Measurements from ENCODE around the gene LYRM4. TPM values are rescaled to one million over a fixed set of nuclear protein-coding genes. Genes with fewer than 3 reads are reported as not detected.

LYRM4 gene
- total and polyA plus RNA-seq, 12 donors, result 18.3 to 33.0 (median 24.5) TPM

DNA sequence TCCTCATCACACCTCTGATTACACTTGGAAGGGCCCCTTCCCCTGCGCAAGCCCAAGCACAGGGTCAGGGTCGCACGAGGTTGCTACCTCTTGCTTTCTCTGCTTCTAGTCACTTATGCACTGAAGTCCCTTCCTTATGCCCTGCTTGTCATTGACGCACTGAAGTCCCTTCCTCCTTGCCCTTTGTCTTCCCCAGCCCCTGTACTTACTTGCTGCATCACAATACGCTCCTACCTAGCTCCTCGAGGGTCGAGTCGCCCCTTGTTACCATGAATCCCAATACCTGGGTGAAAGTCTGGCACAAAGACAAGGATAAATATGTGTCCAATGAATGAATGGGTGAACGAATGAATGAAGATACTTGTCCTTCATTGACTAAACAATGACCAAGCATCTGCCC, 75.9 kb downstream of the LYRM4 start:
- WGBS, 2 donors, result 93 to 96% methylated on average over 9 of the region's 9 CpGs
- DNase-seq (no peak), ATAC-seq (no peak)
- H3K4me3 ChIP-seq, result no peak overlapping the region
- H3K36me3 ChIP-seq, result no peaks in the 10 kb centered on the region
- H3K4me1 ChIP-seq, result peaks cover 0 to 2% (median 0%) of the 10 kb centered on the region in 9 donors
- H3K27me3 ChIP-seq, result no peaks in the 10 kb centered on the region
- intact Hi-C loops (cut with DNase I), result no loop called here
- TF ChIP-seq, protein P1, sequence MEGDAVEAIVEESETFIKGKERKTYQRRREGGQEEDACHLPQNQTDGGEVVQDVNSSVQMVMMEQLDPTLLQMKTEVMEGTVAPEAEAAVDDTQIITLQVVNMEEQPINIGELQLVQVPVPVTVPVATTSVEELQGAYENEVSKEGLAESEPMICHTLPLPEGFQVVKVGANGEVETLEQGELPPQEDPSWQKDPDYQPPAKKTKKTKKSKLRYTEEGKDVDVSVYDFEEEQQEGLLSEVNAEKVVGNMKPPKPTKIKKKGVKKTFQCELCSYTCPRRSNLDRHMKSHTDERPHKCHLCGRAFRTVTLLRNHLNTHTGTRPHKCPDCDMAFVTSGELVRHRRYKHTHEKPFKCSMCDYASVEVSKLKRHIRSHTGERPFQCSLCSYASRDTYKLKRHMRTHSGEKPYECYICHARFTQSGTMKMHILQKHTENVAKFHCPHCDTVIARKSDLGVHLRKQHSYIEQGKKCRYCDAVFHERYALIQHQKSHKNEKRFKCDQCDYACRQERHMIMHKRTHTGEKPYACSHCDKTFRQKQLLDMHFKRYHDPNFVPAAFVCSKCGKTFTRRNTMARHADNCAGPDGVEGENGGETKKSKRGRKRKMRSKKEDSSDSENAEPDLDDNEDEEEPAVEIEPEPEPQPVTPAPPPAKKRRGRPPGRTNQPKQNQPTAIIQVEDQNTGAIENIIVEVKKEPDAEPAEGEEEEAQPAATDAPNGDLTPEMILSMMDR (IDR thresholded peaks at IDR 0.05), result no peak
- H3K27ac ChIP-seq, result no peak overlapping the region
- no peaks in the 10 kb centered on the region for H3K9me3 ChIP-seq

DNA sequence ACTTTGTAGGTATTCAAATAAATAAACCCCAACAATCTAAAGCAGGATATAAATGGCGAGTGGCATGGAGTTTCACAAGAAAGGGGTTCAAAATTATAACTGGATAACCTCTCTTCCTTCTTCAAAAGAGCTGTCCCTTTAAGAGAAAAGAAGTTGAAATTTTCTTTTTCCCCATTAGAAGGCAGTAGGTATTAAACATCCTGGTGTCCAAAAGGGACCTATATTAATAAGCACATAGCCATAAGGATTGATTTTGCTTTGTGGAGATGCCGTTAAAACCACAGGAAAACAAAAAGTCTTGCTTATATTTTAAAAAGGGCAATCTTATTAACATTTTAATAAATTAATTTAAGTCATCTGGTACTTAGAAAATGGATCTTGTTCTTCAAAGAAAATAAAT, 76.5 kb downstream of the LYRM4 start:
- Histone ChIP-seq H3K4me3 (no peak overlapping the region), H3K4me1 (no peaks in the 10 kb centered on the region), H3K36me3 (no peaks in the 10 kb centered on the region), H3K27ac (no peak overlapping the region), H3K27me3 (no peaks in the 10 kb centered on the region), H3K9me3 (no peaks in the 10 kb centered on the region)
- 71 to 73% methylated on average over 2 of the region's 2 CpGs for WGBS, 2 donors
- ATAC-seq (no peak), DNase-seq (no peak)
- intact Hi-C loops (cut with DNase I), result no loop called here
- TF ChIP-seq, protein P1 (IDR thresholded peaks at IDR 0.05), result peak in 1 of 9 donors; percentile 11

DNA sequence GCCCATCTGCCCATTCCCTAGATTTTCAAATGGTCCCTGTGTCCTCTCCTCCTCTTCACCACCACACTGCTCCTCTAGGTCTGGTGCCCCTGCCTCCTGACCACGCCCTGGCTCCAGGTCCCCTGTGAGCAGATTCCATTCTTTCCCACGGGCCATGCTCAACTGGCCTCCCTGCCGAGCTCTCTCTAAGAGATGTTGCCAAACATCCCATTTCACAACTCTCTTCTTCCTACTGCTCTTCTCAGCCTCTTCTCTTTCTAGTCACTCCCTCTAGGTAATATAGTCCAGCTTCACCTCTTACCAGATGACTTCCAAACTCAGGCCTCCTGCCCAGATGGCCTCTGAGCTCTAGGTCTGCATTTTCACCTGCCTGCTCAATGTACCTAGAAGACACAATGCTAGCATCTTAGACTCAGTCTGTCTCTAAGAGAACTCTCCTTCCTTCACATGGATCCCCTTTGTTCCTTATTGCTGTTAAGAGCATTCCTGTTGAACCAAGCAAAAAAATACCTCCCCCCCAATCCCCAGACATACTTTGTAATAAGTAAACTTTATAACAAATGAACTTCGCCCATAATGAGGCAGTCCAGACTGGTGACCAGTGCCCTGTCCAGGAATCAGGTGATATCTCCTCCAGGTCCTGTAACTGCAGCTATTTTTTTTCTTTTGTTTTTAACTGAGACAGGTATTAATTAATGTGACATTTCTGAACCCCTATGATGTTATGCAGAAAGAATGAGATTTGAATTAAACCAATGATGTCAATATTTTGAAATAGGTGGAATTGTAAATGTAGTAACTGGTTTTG, 79.0 kb downstream of the LYRM4 start:
- H3K9me3 ChIP-seq, result no peaks in the 10 kb centered on the region
- no peaks in the 10 kb centered on the region for H3K4me1 ChIP-seq
- 75 to 86% methylated on average over 4 of the region's 4 CpGs for WGBS, 2 donors
- H3K27ac ChIP-seq, result no peak overlapping the region
- H3K36me3 ChIP-seq, result no peaks in the 10 kb centered on the region
- TF ChIP-seq, protein P1 (IDR thresholded peaks at IDR 0.05), result no peak
- no peaks in the 10 kb centered on the region for H3K27me3 ChIP-seq
- no peak for ATAC-seq
- intact Hi-C loops (cut with DNase I), result no loop called here
- DNase-seq, result no peak
- no peak overlapping the region for H3K4me3 ChIP-seq

DNA sequence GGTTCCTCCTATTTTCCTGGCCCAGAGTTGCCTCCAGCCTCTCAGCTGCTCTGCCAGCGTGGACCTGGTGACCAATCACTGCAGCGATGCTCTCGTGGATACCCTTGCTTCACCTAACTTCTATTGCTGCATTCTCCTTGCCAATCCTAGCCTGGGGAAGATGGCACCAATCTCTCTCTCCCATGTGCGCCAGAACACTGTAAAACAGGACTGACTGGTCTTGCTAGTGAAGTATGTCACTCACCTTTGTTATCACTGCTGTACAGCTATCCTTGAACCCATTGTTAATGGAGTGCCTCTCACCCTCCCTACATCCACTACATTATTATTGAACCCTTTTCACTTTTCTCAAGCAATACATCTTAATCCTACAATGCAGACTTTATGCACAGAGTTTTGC, 80.1 kb downstream of the LYRM4 start:
- Histone ChIP-seq H3K4me3 (no peak overlapping the region), H3K27ac (no peak overlapping the region), H3K9me3 (no peaks in the 10 kb centered on the region), H3K27me3 (no peaks in the 10 kb centered on the region), H3K4me1 (peaks cover 0 to 1% (median 0%) of the 10 kb centered on the region in 9 donors), H3K36me3 (no peaks in the 10 kb centered on the region)
- ATAC-seq (no peak), DNase-seq (no peak)
- intact Hi-C loops (cut with DNase I), result no loop called here
- WGBS, 2 donors, result 98% methylated on average over 4 of the region's 4 CpGs
- TF ChIP-seq, protein P1 (IDR thresholded peaks at IDR 0.05), result no peak

Measured in heart right ventricle (tissue), 16 donors.